8988T (cell line): ENCODE data around the gene IRF2BPL.
A peak's percentile ranks its signal among the peaks of the same experiment; 100 is the strongest.

Experiments
- DNase-seq: peaks from one replicate; pipeline ENCODE4 v3.0.0; 2011

IRF2BPL gene

DNA sequence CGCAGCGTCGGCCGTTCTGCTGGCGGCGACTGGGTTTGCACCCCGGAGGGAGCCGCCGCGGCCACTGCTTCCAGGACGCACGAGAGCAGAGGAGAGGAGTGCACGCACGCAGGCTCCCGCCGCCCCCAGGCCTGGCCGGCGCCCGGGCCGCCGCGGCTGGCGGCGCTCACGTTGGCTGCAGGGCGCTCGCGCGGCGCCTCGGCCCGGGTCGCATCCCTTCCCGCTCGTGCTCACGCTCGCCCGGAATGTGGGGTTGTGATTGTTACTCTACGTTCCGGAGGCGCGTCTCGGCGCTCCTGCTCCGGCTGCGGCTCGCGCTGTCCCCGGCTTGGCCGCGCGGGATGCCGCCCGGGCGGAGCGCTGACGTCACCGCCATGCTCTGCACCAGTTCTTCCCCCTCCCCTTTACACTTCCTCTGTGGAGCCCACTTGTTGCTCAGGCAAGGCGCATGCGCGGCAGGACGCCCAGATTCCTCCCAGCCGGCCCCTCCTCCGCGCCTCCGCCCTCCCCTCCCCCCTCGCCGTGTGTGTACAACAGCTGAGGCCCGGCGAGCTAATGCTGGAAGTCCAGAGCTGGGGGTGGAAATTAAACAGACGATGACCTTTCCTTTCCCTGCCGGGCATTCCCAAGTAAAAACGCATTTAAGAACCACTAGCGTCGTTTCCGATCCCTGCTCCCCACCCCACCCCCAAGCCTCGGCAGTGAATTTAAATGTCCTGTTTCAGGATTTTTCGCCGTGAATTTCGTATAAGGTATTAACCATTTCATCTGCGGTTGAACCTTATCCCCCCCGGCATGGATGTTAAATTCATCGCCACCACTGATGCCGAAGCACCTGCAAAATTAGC is at the start of gene IRF2BPL:
Gene IRF2BPL, minus strand, starts transcription at position 325 of the 848 bp plus-strand sequence. CDS start 916 bp downstream, outside the sequence.
- DNase-seq = peak; percentile 99

GRCh38 chr14:77077040-77077439 is 48.5 kb upstream of the IRF2BPL start:
- DNase-seq = no peak

DNA sequence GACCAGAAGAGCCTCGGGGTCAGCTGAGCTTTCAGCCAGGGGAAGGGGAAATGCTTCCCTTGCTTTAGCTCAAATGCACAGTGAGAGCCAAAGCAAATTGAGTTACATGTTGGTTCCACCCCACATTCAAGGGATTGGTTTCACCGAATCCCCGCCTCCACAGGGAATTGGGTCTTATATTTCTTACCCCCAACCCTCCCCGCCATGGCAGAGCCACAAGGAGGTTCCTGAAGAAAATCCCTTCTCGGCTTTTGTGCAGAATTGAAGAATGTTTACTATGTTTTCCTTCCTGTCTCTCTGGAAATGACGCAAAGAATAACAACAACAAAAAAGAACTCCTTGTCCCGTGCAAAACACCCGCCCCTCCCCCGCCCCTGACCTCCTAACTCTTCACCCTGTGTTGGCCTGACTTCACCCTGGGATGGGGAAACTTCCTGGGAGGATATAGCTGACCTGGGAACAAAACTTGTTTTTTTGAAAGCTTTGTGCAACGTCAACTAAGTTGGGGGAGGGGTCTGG is 47.7 kb upstream of the IRF2BPL start:
- DNase-seq = no peak

DNA sequence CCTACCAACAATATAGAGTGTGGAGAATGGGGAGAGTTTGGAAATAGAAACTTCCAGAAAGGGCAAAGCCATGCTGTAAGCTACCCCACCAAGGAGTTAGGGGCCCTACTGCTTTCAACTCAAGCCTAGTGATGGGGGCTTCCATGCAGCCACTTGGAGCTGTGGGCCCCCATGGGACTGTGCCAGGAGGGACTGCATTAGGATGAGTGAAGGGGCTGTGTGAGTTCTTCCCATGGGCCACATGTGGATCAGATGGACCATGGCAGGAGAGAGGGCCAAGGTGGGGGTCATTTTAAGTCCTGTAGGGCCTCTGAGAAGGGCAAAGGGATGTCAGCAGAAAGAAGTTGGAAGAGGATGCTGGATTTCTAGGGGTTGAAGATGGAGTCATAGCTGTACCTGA is 46.5 kb upstream of the IRF2BPL start:
- DNase-seq = no peak

DNA sequence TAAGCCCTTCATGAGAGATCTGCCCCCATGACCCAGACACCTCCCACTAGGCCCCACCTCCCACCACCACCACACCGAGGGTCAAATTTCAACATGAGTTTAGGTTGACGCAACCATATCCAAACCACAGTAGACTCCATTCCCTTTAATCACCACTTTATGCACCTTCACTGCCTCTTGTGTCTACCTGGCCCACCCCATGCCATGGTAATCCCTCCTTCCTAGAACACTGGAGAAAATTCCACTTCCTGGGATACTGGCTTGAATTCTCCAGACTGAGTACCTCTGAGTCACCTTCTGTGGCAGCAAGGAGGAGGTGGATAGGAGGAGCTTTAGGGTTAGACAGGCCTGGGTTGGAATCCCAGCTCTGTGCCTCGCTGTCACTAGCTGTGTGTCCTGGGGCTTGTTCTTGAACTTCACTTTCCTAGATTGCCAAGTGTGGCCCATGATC is 43.5 kb upstream of the IRF2BPL start:
- no peak for DNase-seq

DNA sequence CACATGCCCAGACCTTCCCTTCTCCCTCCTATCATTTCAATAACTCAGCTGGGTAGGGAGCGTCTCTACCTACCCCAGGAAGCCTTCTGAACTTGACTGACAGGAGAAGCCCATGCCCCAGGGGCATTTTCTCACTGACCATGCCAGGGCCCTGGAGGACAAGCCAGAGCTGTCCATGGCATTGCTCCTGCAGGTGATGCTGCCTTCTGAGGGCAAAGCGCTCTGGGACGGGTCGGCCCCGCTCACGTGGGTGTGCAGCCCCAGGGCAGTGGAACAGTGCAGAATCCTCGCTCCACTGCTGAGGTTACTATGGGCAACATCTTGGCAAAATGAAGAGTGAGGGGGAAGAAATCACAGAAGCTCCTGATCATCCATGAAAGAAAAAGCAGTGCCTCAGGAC is 41.0 kb upstream of the IRF2BPL start:
- DNase-seq = no peak

DNA sequence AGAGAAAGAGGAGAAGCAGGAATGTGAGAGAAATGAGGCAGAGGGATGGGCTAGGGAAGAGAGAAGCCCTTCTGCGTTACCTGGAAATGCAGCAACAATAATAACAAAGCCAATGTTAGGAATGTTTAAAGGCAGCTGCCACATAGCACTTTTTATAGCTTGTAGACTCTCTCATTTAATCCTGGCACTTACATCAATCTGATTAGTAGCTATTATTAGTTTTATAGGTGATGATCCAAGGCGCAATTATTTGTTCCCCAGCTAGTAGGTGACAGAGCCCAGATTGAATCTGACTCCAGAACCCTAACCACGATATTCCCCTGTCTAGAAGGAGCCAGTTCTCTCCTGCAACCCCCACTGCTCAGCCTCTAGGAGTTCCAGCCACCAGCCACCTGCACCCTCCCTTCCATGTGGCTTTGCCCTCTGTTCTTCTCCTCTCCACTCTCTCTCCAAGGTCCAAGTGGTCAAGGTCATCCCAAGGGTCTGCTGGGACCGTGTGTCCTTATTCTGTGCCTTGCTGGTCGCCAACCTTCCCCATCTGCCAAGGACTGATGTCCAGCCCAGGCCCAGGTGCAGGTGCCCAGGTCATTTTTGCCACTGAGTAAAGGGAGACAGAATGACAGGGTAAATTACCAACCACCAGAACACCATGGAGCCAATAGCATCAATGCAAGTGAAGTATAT is 40.2 kb upstream of the IRF2BPL start:
- DNase-seq = no peak

DNA sequence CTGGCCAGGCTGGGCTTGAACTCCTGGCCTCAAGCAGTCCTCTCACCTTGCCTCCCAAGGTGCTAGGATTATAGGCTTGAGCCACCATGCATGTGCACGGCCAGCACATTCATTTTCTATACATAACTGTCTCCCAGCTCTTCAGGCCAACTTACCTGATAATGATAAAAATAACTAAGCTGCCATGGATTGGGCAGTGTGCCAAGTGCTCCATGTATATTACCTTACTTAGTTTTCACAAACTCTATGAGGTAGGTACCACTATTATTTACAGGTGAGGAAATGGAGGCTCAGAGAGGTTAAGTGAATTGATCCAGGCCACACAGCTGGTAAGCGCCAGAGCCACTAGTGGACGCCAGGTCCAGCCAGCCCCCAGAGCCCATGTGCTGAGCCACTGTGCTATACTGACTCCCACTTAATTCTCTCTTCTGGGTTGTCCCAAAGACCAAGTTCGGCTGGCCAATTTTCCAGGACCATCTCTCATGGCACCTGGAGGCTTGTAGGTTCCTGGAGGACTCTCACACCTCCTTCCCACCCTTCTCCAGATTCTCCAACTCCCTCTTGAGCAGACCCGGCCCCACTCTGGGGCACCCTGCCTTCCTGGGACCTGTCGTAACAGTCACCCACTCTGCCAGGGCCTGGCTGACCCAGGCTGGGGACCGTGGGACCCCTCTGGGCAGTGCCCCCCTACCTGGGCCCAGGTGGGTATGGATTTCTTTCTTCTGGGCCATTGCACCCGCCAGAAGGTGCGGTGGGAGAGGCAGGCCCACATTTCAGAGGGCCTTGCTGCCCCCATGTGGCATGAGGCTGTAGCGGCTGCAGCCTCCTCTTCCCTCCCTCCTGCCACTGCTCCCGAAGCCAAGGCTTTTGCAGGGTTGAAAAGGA is 39.4 kb upstream of the IRF2BPL start:
- DNase-seq = peak; percentile 75

DNA sequence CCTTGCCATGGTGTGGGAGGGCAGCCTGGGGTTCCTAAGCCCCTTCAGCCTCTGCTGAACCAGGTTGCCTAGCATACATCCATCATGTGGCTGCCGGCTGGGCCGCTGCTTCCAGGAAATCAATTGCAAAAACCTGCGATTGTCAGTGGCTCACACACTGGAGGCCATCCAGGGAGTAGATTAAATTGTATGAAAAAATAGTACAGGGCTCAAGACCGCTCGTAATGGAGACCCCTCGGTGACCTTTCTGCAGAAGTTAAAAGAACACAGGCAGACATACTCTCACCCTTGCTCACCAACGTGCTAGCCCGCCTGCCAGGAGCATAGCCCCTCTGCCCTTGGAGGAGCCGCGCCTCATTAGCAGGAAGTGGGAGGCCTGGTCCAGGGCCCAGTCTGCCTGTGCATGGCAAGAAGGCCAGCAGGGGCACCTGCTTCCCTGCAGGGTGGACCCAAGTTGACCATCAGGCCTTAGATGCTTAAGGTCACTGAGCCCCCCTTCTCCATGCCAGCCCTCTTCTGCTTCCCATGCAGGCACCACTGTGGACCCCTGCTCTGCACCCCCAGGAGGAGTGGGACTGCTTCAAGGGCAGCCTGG is 38.2 kb upstream of the IRF2BPL start:
- no peak for DNase-seq

DNA sequence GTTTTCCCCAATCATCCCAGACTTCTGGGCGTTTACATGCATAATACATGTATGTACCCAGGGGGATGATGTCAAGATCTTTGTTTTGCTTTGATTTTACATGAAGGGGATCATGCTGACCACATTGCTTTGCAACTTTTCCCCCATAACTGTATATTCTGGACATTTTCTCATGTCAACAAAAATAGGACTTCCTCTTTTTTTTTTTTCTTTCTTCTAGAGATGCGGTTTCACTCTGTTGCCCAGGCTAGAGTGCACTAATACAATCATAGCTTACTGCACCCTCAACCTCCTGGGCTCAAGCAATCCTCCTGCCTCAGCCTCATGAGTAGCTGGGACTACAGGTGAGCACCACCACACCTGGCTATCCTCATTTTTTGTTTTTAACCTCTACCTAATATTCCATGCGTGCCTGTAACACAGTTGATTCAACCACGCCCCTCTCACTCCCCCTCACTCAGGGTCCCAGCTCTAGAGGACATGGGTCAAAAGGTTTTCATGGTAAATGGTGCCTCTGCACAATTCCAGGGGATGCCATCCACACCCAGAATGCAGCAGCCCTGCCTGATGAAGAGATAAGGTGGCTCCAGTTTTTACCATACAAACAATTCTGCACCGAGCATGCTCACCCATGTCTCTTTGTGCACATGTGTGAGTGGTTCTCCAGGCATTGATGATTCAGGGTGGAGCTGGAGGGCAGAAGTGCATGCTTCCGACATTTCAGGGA is 37.5 kb upstream of the IRF2BPL start:
- DNase-seq = no peak

DNA sequence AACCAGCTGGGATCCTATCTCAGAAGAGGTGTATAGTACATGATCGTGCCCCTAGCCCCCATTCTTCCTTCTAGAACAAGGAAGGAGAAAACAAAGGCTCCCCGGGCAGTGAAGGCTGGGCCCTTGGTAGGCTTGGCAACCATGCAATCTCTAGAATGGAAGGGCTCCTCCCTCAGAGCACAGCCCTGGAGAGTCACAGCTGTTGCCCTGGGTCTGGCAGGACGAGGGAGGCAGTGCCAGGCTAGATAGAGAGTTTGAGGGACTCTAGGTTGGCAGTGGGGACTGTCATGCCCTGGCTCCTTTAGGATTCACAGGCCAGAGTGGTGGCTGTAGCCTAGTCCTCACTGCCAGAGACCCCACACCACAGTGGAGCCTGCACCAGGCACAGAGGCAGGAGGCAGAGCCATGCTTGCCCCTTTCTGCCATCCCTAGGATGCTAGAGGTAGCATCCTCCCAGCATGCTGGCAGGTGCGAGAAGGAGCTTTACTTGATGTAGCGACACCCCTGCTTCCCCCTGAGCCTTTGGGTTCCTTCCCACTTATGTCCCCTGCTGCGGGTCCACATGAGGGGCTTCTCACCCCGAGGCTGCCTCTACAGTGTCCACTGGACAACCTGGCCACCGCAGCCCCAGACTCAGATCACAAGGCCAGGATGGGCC is 36.1 kb upstream of the IRF2BPL start:
- no peak for DNase-seq

DNA sequence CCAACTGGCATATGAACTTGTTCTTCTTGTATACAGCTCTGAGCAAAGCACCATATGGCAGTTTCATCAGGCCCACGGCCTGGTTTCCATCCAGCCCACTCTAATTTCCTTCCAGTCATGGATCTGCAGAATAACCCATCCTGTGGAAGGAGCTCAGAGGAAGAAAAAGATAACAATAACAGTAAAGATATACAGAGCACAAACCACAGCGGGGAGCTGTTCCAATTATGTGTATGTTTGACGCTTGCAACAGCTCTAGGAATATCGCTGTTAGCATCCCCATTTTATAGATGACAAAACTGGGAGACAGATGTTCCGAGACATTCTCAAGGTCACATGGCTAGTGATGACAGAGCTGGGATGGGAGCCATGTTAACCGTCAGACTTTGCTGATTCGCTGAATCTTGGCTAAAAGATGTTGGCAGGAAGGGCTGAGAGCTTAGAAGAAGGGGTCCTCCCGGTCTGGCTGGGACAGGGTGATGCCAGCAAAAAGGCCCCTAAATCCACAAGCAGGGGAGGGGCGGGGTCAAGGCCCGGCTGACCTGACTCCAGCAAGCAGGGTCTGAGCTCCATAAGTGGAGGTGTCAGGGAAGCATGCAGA is 35.2 kb upstream of the IRF2BPL start:
- no peak for DNase-seq

DNA sequence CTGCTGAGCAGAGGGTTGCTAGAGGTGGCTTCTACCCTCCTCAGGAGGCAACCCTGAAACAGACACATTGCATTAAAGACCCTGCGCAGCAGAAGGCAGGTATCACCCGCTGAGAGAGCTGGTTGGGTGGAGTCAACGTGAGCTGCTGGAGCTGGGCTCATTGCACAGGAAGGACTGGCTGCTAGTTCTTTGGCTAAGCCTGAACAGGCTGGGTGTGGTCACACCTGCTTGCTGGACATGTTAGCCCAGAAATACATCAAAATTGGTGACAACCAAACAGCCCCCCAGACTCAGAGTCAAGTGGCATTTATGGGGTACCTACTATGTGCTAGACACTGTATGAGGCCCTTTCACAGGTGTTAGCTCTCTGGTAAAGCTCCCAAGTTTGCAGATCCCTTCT is 33.8 kb upstream of the IRF2BPL start:
- DNase-seq = no peak

DNA sequence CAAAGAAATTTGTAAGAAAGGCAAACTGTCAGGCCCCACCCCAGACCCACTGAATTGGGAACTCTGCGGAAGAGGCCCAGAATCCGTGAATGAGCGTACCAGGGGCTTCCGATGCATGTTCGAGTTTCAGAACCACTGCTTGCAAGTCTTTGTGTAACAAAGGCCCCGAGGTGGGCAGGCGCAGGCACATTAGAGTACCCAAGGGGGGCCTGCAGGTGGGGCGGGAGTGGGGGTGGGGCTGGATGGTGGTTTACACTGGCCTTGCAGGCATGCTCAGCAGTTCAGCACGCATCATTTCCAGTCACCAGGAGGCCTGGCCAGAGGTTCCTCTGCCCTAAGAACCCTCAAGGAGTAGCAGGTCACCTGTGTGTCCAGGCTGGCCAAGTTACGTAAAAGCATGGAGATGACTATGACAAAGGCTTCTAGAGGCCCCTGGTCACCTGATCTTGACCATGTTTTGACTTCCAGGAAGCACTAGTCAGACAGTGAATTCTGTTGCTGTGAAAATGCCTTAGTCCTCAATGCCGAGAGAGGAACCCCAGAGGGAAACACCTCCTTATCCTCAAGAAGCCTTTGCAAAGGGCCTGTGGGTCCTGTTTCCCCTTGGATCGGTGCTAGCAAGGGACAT is 33.2 kb upstream of the IRF2BPL start:
- no peak for DNase-seq

GRCh38 chr14:77059276-77059915 is 30.9 kb upstream of the IRF2BPL start:
- peak; percentile 61 for DNase-seq

- no peak for DNase-seq
These were observed 30.3 kb upstream of the IRF2BPL start for GRCh38 chr14:77058785-77059184.

GRCh38 chr14:77058117-77058516 is 29.6 kb upstream of the IRF2BPL start:
- no peak for DNase-seq

GRCh38 chr14:77055981-77056380 is 27.5 kb upstream of the IRF2BPL start:
- no peak for DNase-seq

DNA sequence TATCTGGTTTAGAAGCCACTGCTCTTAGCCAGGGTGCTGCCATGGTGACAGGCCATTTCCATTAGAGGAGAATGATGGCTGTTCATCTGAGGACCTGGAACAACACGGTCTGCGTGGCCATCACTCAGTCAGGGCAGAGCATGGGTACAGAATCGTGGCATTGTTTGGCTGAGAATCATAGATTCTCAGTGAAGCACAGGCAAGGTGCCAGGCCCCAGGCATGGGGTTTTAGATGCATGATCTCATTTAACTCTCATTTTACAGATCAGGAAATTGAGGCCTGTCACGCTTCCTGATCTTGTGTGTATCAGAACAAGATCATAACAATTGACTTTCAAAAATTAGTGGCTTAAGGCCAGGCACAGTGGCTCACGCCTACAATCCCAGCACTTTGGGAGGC is 26.8 kb upstream of the IRF2BPL start:
- DNase-seq = no peak
